GM21390 (cell line): ENCODE measurements around the gene CREB1.
"Not testable (repeated sequence)": the region's sequence is repeated elsewhere in the genome, so short reads cannot be mapped to it uniquely, and the experiment has no call there.

Source experiments
- ATAC-seq: cut with Tn5 transposase; IDR thresholded peaks from one replicate; pipeline ENCODE4 v1.9.1; 2021; ENCODE audit not compliant: unreplicated experiment

CREB1 gene

DNA sequence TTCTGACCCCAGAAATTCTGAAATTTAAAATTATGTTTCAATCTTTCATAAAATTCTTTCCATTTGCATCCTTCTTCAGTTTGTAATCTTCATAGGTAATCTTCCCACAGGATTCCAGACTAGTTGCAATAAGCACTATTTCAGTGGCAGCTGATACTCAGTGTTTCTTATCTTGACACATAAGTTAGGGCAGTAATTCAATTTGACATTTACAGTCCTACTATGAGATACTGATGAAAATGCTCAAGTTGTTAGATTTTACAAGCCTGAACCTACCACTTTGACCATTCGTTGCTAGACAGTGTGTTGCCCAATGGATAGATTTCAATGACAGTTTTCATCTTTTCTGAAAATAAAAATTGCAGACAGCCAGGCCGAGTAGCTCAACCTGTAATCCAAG is 85.1 kb downstream of the CREB1 start:
- no peak for ATAC-seq

- ATAC-seq, result no peak
Measured at GRCh38 chr2:207616185-207616584, 86.4 kb downstream of the CREB1 start.

- no peak for ATAC-seq
Measured at GRCh38 chr2:207617011-207617671, 87.4 kb downstream of the CREB1 start.

- peak; percentile 42 for ATAC-seq
Measured at GRCh38 chr2:207619764-207620203, 90.0 kb downstream of the CREB1 start.

- no peak for ATAC-seq
Measured at GRCh38 chr2:207621501-207622039, 91.8 kb downstream of the CREB1 start.

DNA sequence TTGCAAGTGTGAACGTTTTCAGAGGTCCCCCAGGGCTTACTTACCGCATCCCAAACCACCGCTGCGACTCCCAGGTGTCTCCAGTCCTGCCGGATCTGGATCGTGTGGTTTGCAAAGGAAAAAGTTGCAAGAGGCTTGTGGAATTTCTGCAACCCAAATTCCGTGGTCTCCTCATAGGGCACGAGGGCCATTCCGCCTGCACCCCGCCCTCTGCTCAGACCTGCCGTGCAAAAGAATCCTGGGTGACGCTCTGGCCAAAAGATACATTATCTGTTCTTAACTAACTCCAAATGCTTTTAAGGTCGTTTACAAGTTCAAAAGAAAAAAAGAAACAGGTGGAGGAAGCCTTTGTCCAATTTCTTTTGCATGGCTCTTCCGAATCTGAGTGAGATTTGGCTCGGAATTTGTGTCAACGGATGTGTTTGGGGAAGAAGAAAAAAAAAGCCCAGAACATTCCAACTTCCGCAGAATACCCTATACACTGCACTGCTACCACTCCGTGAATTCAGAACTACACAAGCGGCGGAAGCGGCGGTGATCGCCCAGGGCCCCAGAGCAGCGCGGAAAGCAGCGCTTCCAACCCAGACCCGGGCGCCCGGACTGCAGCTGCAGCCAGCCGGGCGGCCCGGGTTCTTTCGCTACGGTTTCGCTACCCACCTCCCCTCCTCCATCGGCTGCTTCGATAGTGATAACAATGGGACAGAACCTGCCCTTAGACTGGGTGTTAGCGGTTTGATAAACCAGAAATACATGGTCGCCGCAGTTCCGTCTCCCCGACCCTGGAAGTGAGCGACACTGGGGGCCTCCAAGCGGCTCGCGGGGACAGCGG is 94.6 kb downstream of the CREB1 start:
- ATAC-seq, result peak; percentile 37

DNA sequence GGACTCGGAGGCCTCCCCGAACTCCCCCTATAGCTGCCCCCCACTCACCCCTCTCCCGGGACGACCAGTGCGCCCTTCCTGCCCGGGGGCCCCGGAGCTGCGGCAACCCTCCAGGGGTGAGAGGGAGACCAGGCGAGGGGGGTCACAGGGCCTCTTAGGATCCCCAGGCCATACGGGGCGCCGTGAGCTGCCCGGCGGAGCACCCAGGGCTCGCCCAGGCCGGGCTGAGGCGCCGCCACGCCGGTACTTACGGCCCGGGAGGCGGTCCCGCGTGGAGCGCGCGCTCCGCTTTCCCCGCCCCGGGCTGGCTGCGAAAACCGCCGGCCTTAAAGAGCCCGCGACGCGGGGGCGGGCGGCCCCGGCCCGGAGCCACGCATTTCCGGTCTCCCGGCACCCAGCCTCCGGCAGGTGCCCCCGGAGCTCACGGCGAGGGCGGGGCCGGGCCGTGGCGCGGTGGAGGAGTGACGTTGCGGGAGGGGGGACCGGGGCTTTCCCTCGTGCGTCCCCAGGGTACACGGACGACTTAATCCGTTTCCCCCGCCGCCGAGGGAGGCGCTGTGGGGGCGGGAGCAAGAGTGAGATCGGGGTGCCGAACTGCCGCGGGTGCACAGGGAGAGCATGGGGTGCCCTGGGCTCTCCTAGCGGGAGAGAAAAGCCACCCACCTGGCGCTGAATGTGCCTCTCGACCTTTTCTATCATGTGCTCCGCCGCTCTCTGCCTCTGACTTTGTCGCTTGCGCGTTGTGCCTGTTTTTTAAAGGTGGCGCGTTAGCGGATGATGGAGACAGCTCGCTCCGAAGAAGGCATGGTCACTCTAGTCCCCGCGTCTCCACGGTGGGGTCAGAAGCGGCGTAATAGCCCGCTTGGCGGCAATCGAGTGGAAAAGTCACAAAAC is 95.5 kb downstream of the CREB1 start, which contains the start of gene METTL21A:
METTL21A (minus strand) TSS at position 381 of the 894 bp plus-strand sequence. CDS start 1,019 bp downstream, outside the sequence.
- peak; percentile 61 for ATAC-seq

DNA sequence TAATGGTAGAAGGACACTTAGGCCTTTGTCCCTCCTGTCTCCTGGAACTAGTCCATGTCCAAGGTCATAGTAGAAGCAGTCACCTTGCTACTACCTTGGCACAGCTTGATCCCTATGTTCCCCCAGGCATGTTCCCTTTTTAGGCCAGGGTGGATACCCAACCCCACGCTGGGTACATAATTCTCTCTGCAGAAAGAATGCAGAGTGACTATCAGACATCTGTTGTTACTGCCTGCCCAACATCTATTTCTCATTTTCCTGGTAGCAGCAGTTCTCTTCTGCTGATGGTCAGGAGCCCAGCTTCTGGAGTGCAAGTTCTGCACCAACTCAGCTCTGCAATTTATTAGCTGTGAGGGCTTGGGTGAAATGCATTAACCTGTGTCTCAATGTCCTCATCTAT is 99.8 kb downstream of the CREB1 start:
- no peak for ATAC-seq

DNA sequence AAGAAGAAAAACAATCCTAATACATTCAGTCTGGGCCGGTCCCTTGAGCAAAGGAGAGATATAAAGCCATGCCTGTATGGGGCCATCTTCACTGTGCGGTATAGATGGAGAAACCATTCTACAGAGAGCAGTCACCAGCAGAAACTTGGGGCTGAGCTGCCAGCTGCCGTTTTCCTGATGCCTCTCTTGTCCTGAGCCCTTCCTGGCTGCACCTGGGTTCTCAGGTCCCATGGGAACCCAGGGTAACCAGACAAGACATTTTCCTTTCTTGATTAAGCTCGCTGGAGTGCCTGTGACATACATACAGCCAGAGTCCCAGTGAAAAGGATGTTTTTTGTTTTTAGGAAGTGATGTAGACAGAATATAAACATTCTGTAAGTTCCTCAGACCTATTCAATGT is 100.7 kb downstream of the CREB1 start:
- ATAC-seq, result no peak

DNA sequence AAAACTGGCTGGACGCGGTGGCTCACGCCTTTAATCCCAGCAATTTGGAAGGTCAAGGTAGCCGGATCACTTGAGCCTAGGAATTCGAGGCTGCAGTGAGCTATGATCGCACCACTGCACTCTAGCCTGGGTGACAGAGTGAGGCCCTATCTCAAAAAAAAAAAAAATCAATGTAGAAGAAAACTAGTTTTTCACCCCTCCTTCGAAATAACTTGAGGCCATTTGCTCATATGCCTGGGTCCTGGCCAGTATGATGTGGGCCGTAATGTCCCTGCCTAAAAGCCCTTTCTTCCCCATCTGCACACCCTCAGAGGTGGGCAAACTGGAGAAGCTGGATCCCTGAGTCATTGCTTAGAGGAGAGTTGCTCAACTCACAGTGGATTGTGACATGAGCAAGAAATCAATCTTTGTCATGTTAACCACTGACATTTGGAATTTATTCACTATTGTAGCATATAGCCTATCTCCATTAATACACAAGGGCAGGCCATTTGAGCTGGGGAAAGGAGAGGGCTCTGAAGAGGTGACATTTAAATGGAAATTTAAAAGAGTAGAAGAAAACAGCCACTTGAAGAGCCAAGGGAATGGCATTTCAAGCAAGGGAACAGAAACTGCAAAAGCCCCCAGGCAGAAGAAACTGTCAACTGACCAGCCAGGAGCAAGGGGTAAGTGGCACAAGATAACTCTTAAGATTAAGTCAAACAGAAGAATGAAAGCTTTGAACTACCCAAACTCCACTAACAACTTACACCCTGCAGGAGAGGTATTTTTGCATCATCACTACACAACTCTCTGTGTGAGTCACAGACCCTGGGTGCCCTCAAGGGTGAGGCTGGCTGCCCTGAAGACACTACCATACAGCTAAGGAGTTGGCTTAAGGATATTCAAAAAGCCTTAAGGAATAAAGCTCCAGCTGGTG is 103.1 kb downstream of the CREB1 start:
- peak; percentile 69 for ATAC-seq

DNA sequence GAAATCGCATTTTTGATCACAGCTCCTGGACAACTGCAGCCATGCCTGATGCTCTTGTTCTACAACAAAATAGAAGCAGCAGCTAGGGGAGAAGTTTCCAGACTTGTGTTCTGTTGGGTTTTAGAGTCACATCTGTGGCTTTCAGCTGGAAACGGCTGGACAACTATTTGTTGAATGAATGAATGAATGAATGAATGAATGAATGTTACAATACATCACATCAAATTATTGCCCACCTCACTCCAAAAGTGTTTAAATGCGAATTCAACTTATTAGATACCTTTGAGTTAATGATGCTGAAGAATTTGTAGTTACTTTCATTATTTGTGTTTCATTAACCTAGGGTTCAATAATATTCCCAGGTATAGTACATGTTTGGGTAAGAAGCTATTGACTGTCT is 103.9 kb downstream of the CREB1 start:
- no peak for ATAC-seq

DNA sequence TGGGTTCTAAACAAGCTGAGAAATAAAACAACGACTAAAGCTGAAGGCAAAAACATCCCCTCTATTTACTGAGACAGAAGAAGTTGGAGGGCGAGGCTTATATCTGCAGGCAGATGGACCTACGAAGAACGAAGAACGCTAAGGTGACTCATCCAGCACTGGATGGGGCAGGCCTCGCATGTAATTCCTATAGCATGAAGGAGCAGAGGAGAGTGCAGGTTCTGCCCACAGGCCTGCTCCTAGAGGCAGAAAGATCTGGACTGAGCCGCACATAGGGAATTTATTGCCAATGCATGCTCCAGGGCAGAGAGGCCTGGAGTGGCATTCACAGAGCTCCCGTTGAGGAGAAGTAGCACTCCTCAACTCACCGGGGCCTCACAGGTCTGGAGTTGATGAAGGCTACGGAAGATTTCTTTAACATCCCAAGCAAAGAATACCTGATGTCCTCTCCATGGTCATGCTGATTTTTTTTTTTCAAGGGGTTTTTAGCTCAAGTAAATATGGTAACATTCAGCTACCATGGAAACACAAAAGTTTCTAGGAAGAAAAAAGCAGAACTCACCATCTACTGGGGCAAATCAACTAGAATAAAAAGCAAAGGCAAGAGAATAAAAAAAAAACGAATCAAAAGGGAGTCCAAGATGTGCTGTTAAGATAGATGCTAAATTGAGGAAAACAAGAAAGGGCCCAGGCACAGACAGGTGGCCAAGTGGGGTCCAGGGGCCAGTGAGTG is 105.9 kb downstream of the CREB1 start:
- ATAC-seq, result no peak

DNA sequence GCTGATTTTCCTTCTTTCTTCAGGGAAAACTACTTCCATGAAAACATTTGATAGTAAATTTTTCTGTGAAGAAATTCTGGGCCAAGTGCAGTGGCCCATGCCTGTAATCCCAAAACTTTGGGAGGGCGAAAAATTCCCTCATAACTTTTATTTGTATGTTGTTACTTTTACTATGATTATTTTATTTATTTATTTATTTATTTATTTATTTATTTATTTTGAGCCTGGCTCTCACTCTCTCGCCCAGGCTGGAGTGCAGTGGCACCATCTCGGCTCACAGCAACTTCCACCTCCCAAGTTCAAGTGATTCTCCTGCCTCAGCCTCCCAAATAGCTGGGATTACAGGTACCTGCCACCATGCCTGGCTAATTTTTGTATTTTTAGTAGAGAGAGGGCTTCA is 109.5 kb downstream of the CREB1 start:
- not testable (repeated sequence) for ATAC-seq

DNA sequence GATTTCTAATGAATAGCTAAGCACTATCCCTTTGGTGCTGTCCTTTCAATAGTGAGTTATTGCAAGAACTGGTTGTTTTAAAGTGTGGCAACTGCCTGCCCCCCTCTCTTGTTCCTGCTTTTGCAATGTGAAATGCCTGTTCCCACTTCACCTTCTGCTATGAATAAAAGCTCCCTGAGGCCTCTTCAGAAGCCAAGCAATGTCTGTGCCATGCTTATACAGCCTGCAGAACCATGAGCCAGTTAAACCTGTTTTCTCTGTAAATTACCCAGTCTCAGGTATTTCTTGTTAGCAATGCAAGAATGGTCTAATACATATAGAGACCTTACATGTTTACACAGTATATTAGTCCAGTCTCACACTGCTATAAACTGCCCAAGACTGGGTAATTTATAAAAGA is 110.4 kb downstream of the CREB1 start:
- ATAC-seq, result no peak

DNA sequence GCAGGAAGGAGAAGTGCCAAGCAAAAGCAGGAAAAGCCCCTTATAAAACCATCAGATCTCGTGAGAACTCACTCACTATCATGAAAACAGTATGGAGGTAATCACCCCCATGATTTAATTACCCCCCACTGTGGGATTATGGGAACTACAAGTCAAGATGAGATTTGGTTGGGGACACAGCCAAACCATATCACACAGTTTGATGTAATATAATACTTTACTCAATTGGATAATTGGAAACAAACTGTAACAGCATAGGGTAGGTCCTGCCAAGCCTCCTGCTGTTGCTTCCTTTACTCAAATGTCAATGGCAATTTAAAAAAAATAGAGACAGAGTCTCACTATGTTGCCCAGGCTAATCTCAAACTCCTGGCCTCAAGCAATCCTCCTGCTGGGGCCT is 110.9 kb downstream of the CREB1 start:
- ATAC-seq, result no peak

DNA sequence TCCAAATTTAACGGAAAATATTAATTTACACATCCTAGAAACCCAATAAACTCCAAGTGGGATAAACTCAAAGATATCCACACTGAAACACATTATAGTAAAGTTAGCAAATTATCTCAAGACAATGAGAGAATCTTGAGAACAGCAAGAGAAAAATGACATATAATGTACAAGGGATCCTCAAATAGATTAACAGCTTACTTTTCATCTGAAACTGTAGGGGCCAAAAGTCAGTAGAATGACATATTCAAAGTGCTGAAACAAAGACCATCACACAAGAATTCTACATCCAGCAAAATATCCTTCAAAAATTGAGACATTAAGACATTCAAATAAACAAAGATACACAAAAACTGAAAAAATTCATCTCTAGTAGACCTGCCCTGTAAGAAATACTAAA is 114.1 kb downstream of the CREB1 start:
- ATAC-seq, result no peak

- not testable (repeated sequence) for ATAC-seq
Measured at GRCh38 chr2:207646582-207646981, 116.8 kb downstream of the CREB1 start.
